Nephron progenitor cell (in vitro differentiated cells): ENCODE data around the gene HCFC1.

ENCODE experiments used
- DNase-seq: peaks from one replicate; pipeline ENCODE4 v3.0.0; 2021
- H3K27ac Mint-ChIP-seq: 2 replicates; pipeline ENCODE4 v1.8.0; 2021; ENCODE audit warnings: mild to moderate bottlenecking, moderate library complexity, mixed read lengths
- H3K27me3 Mint-ChIP-seq: 2 replicates; pipeline ENCODE4 v1.8.0; 2021; ENCODE audit warnings: mild to moderate bottlenecking, low read depth, mixed read lengths; ENCODE audit not compliant: poor library complexity
- H3K36me3 Mint-ChIP-seq: 2 replicates; pipeline ENCODE4 v1.8.0; 2021; ENCODE audit warnings: low read depth, mixed read lengths
- H3K4me1 Mint-ChIP-seq: 2 replicates; pipeline ENCODE4 v1.8.0; 2021; ENCODE audit warnings: mixed read lengths
- H3K4me3 Mint-ChIP-seq: 2 replicates; pipeline ENCODE4 v1.8.0; 2021; ENCODE audit warnings: mild to moderate bottlenecking, moderate library complexity, mixed read lengths
- H3K9me3 Mint-ChIP-seq: 2 replicates; pipeline ENCODE4 v1.8.0; 2021; ENCODE audit warnings: mild to moderate bottlenecking, moderate library complexity, mixed read lengths
- CTCF ChIP-seq: fragments of 200-600 bp; sonication (generic); IDR thresholded peaks from 2 replicates; pipeline ENCODE4 v1.5.0; 2021; ENCODE audit warnings: antibody characterized with exemption

HCFC1 gene

GRCh38 chrX:153950127-153950526 is 21.5 kb downstream of the HCFC1 start:
- H3K9me3 Mint-ChIP-seq = no peaks in the 10 kb centered on the region
- H3K4me3 Mint-ChIP-seq = peak overlapping the region; percentile 45
- H3K4me1 Mint-ChIP-seq = peaks cover 48% of the 10 kb centered on the region
- peaks cover 3% of the 10 kb centered on the region for H3K27me3 Mint-ChIP-seq
- no peak for TF ChIP-seq CTCF
- DNase-seq = no peak
- peaks cover 54% of the 10 kb centered on the region for H3K36me3 Mint-ChIP-seq
- H3K27ac Mint-ChIP-seq = peak overlapping the region; percentile 64

GRCh38 chrX:153948847-153949805 is 22.5 kb downstream of the HCFC1 start:
- no peak for DNase-seq
- no peak for TF ChIP-seq CTCF
- Mint-ChIP-seq H3K27ac (peak overlapping the region; percentile 98), H3K36me3 (peaks cover 50% of the 10 kb centered on the region), H3K9me3 (no peaks in the 10 kb centered on the region), H3K4me3 (no peak overlapping the region), H3K4me1 (peaks cover 53% of the 10 kb centered on the region), H3K27me3 (peaks cover 3% of the 10 kb centered on the region)

- H3K36me3 Mint-ChIP-seq = peaks cover 44% of the 10 kb centered on the region
- no peak for DNase-seq
- peaks cover 3% of the 10 kb centered on the region for H3K27me3 Mint-ChIP-seq
- peaks cover 54% of the 10 kb centered on the region for H3K4me1 Mint-ChIP-seq
- no peaks in the 10 kb centered on the region for H3K9me3 Mint-ChIP-seq
- H3K4me3 Mint-ChIP-seq = no peak overlapping the region
- peak overlapping the region; percentile 98 for H3K27ac Mint-ChIP-seq
- no peak for TF ChIP-seq CTCF
Observed at GRCh38 chrX:153948002-153948466, 23.6 kb downstream of the HCFC1 start.

GRCh38 chrX:153947009-153947769 is 24.4 kb downstream of the HCFC1 start:
- peaks cover 40% of the 10 kb centered on the region for H3K36me3 Mint-ChIP-seq
- peak overlapping the region; percentile 98 for H3K27ac Mint-ChIP-seq
- no peaks in the 10 kb centered on the region for H3K9me3 Mint-ChIP-seq
- peaks cover 51% of the 10 kb centered on the region for H3K4me1 Mint-ChIP-seq
- H3K27me3 Mint-ChIP-seq = peaks cover 3% of the 10 kb centered on the region
- H3K4me3 Mint-ChIP-seq = peak overlapping the region; percentile 39
- peak; percentile 78 for TF ChIP-seq CTCF
- peak; percentile 79 for DNase-seq

- H3K27me3 Mint-ChIP-seq = peaks cover 4% of the 10 kb centered on the region
- DNase-seq = no peak
- H3K4me1 Mint-ChIP-seq = peaks cover 50% of the 10 kb centered on the region
- TF ChIP-seq CTCF = no peak
- H3K27ac Mint-ChIP-seq = no peak overlapping the region
- H3K36me3 Mint-ChIP-seq = peaks cover 36% of the 10 kb centered on the region
- no peak overlapping the region for H3K4me3 Mint-ChIP-seq
- H3K9me3 Mint-ChIP-seq = peaks cover under 1% of the 10 kb centered on the region
Observed at GRCh38 chrX:153945956-153946943, 25.4 kb downstream of the HCFC1 start.
